ENCODE results near the gene TCF7L2. TPM values are rescaled to one million over a fixed set of nuclear protein-coding genes. Genes with fewer than 3 reads are reported as not detected.

The TCF7L2 gene
- total and polyA plus RNA-seq, 9 donors, result 21.1 to 41.7 (median 34.5) TPM

GRCh38 chr10:113161066-113161465 is 211.0 kb downstream of the TCF7L2 start:
- intact Hi-C loops (cut with DNase I), result no loop called here
- no peak for TF ChIP-seq POLR2A (IDR thresholded peaks at IDR 0.05)
- no peak for TF ChIP-seq CTCF (IDR thresholded peaks at IDR 0.05)
- no peak for TF ChIP-seq EP300 (IDR thresholded peaks at IDR 0.05)

GRCh38 chr10:113162960-113163359 is 212.9 kb downstream of the TCF7L2 start:
- Histone ChIP-seq H3K27ac (no peak overlapping the region), H3K36me3 (no peaks in the 10 kb centered on the region), H3K4me3 (no peak overlapping the region), H3K27me3 (no peaks in the 10 kb centered on the region), H3K4me1 (ENCODE audit: insufficient read depth) (peaks cover under 1% of the 10 kb centered on the region), H3K9me3 (no peaks in the 10 kb centered on the region)
- DNase-seq, result no peak
- TF ChIP-seq CTCF (IDR thresholded peaks at IDR 0.05), result no peak
- no peak for TF ChIP-seq EP300 (IDR thresholded peaks at IDR 0.05)
- TF ChIP-seq POLR2A (IDR thresholded peaks at IDR 0.05), result no peak
- intact Hi-C loops (cut with DNase I), result no loop called here
- WGBS, 3 donors, result 75 to 84% (median 76%) methylated on average over 6 of the region's 6 CpGs

More at GRCh38 chr10:113161066-113161465, 211.0 kb downstream of the TCF7L2 start:
- Histone ChIP-seq H3K4me1 (ENCODE audit: insufficient read depth) (peaks cover 2% of the 10 kb centered on the region), H3K9me3 (no peaks in the 10 kb centered on the region), H3K4me3 (no peak overlapping the region), H3K36me3 (no peaks in the 10 kb centered on the region), H3K27ac (no peak overlapping the region), H3K27me3 (no peaks in the 10 kb centered on the region)
- WGBS, 3 donors, result 86 to 92% (median 90%) methylated on average over 6 of the region's 6 CpGs
- DNase-seq, result no peak

- DNase-seq, result no peak
- Histone ChIP-seq H3K9me3 (no peaks in the 10 kb centered on the region), H3K27ac (no peak overlapping the region), H3K4me3 (no peak overlapping the region), H3K36me3 (no peaks in the 10 kb centered on the region), H3K4me1 (ENCODE audit: insufficient read depth) (peaks cover 9% of the 10 kb centered on the region), H3K27me3 (no peaks in the 10 kb centered on the region)
- WGBS, 3 donors, result 89 to 92% (median 89%) methylated on average over 20 of the region's 20 CpGs
- no peak for TF ChIP-seq CTCF (IDR thresholded peaks at IDR 0.05)
- TF ChIP-seq EP300 (IDR thresholded peaks at IDR 0.05), result no peak
- no peak for TF ChIP-seq POLR2A (IDR thresholded peaks at IDR 0.05)
- intact Hi-C loops (cut with DNase I), result no loop called here
Observed at GRCh38 chr10:113165673-113166072, 215.6 kb downstream of the TCF7L2 start.

GRCh38 chr10:113167702-113168101 is 217.7 kb downstream of the TCF7L2 start:
- 89 to 91% (median 90%) methylated on average over 5 of the region's 5 CpGs for WGBS, 3 donors
- DNase-seq, result no peak
- TF ChIP-seq EP300 (IDR thresholded peaks at IDR 0.05) (no peak), CTCF (IDR thresholded peaks at IDR 0.05) (no peak), POLR2A (IDR thresholded peaks at IDR 0.05) (no peak)
- Histone ChIP-seq H3K27me3 (no peaks in the 10 kb centered on the region), H3K27ac (no peak overlapping the region), H3K9me3 (no peaks in the 10 kb centered on the region), H3K4me3 (no peak overlapping the region), H3K36me3 (no peaks in the 10 kb centered on the region), H3K4me1 (ENCODE audit: insufficient read depth) (peaks cover 9% of the 10 kb centered on the region)
- intact Hi-C loops (cut with DNase I), result no loop called here

All from ovary (tissue), 9 donors.